ENCODE data around the gene PLCL1. TPM values are rescaled to one million over a fixed set of nuclear protein-coding genes. Genes with fewer than 3 reads are reported as not detected.

Gene PLCL1
- total RNA-seq, 1 experiment from 2014 or later: not detected

DNA sequence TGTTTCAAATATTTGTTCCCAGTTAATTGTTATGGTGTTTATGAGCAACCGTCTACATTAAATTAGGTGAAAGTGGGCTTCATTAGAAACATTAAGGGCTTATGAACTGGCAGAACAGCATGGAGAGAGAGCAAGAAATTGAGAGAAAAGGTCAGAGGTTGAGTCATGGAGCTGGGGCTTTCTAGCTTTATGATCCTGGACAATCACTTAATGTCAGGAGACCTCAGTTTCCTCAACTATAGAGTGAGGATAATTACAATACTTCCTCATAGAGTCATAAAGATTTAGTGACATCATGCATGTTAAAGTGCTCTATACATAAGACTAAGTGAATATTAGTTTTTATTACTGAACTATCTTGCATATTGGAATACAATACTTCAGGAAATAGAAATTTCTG, 83.9 kb downstream of the PLCL1 start:
- Histone ChIP-seq H3K4me2 (no peak overlapping the region), H3K27ac (no peak overlapping the region), H2AFZ (no peak overlapping the region), H3K4me3 (no peak overlapping the region), H3K4me1 (replicated peaks; ENCODE audit: insufficient read depth) (no peaks in the 10 kb centered on the region), H4K20me1 (ENCODE audit: insufficient read depth) (no peaks in the 10 kb centered on the region), H3K36me3 (ENCODE audit: low read depth) (no peaks in the 10 kb centered on the region), H3K27me3 (ENCODE audit: insufficient read depth, low read depth) (no peaks in the 10 kb centered on the region), H3K79me2 (ENCODE audit: low read depth) (no peaks in the 10 kb centered on the region), H3F3A (ENCODE audit: insufficient read depth, low read depth) (no peaks in the 10 kb centered on the region), H3K9me3 (ENCODE audit: insufficient read depth, low read depth) (no peaks in the 10 kb centered on the region), H3K9me2 (ENCODE audit: insufficient read depth) (no peaks in the 10 kb centered on the region)
- no peak for DNase-seq
- TF ChIP-seq, protein P1, sequence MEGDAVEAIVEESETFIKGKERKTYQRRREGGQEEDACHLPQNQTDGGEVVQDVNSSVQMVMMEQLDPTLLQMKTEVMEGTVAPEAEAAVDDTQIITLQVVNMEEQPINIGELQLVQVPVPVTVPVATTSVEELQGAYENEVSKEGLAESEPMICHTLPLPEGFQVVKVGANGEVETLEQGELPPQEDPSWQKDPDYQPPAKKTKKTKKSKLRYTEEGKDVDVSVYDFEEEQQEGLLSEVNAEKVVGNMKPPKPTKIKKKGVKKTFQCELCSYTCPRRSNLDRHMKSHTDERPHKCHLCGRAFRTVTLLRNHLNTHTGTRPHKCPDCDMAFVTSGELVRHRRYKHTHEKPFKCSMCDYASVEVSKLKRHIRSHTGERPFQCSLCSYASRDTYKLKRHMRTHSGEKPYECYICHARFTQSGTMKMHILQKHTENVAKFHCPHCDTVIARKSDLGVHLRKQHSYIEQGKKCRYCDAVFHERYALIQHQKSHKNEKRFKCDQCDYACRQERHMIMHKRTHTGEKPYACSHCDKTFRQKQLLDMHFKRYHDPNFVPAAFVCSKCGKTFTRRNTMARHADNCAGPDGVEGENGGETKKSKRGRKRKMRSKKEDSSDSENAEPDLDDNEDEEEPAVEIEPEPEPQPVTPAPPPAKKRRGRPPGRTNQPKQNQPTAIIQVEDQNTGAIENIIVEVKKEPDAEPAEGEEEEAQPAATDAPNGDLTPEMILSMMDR (conservative IDR thresholded peaks at IDR 0.05): no peak
- TF ChIP-seq EZH2 (IDR thresholded peaks at IDR 0.05; ENCODE audit: low read depth): no peak
- ChIA-PET CTCF (no interaction called here), POLR2A (ENCODE audit: unreplicated experiment) (no interaction called here)
- BruUV-seq (replicated peaks): no TSS peak
- intact Hi-C loops (cut with micrococcal nuclease; ENCODE audit: unreplicated experiment): no loop called here

DNA sequence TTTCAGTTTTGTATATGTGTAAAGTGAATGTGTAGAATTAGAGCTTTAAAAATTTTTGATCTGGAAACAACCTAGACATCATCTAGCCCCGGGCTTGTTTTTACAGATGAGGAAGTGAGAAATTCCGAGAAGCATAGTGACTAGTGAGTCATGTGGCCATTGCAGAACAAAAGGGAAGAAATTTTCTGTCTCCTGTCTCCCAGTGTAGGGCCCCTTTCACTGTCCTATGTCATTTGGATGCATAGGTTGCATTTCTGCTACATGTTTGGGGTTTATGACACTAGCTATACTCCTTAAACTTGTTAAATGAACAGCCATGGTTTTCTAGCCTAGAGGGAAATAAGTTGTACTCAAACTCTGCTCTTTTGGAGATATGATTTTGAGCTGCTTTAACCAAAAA, 84.6 kb downstream of the PLCL1 start:
- DNase-seq: no peak
- CTCF ChIA-PET: no interaction called here
- no TSS peak for BruUV-seq (replicated peaks)

DNA sequence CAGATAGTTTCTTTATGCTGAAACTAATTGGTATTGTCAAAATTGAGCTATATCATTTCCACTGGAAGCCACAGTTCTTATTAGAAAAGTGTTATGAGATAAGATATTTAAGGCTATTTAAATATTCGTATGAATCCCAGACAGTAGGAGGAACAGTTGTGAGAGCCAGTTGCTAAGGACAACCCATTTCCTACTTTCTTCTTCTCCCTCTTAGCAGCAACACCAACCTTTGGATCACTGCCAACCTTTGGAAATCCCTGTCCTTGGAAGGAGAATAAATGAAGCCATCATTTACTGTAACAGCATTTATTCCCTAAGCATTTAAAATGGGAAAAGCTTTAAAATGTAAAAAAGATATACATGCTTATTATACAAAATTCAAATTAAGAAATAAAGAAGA, 85.8 kb downstream of the PLCL1 start:
- no peak for DNase-seq
- Histone ChIP-seq H3K9me3 (ENCODE audit: insufficient read depth, low read depth) (no peaks in the 10 kb centered on the region), H3K36me3 (ENCODE audit: low read depth) (no peaks in the 10 kb centered on the region), H2AFZ (no peak overlapping the region), H3K4me2 (no peak overlapping the region), H3K9me2 (ENCODE audit: insufficient read depth) (no peaks in the 10 kb centered on the region), H3K4me3 (no peak overlapping the region), H4K20me1 (ENCODE audit: insufficient read depth) (no peaks in the 10 kb centered on the region), H3K4me1 (replicated peaks; ENCODE audit: insufficient read depth) (no peaks in the 10 kb centered on the region), H3K79me2 (ENCODE audit: low read depth) (no peaks in the 10 kb centered on the region), H3K27ac (no peak overlapping the region), H3F3A (ENCODE audit: insufficient read depth, low read depth) (no peaks in the 10 kb centered on the region), H3K27me3 (ENCODE audit: insufficient read depth, low read depth) (no peaks in the 10 kb centered on the region)
- no peak for TF ChIP-seq EZH2 (IDR thresholded peaks at IDR 0.05; ENCODE audit: low read depth)
- TF ChIP-seq, protein P1 (conservative IDR thresholded peaks at IDR 0.05): no peak
- POLR2A ChIA-PET (ENCODE audit: unreplicated experiment): no interaction called here
- CTCF ChIA-PET: no interaction called here
- intact Hi-C loops (cut with micrococcal nuclease; ENCODE audit: unreplicated experiment): no loop called here
- BruUV-seq (replicated peaks): no TSS peak

More for the DNA sequence above, 84.6 kb downstream of the PLCL1 start:
- Histone ChIP-seq H3K4me1 (replicated peaks; ENCODE audit: insufficient read depth) (no peaks in the 10 kb centered on the region), H3K9me3 (ENCODE audit: insufficient read depth, low read depth) (no peaks in the 10 kb centered on the region), H3F3A (ENCODE audit: insufficient read depth, low read depth) (no peaks in the 10 kb centered on the region), H3K79me2 (ENCODE audit: low read depth) (no peaks in the 10 kb centered on the region), H3K27ac (no peak overlapping the region), H3K27me3 (ENCODE audit: insufficient read depth, low read depth) (no peaks in the 10 kb centered on the region), H3K4me2 (no peak overlapping the region), H3K9me2 (ENCODE audit: insufficient read depth) (no peaks in the 10 kb centered on the region), H2AFZ (no peak overlapping the region), H3K36me3 (ENCODE audit: low read depth) (no peaks in the 10 kb centered on the region), H3K4me3 (no peak overlapping the region), H4K20me1 (ENCODE audit: insufficient read depth) (no peaks in the 10 kb centered on the region)
- TF ChIP-seq, protein P1 (conservative IDR thresholded peaks at IDR 0.05): no peak
- TF ChIP-seq EZH2 (IDR thresholded peaks at IDR 0.05; ENCODE audit: low read depth): no peak
- POLR2A ChIA-PET (ENCODE audit: unreplicated experiment): no interaction called here
- intact Hi-C loops (cut with micrococcal nuclease; ENCODE audit: unreplicated experiment): no loop called here

Measured in PC-9 (cell line).